K562 (cell line): ENCODE data around the gene CAPN2. TPM values are rescaled to one million over a fixed set of nuclear protein-coding genes. Genes with fewer than 3 reads are reported as not detected.
A peak's percentile ranks its signal among the peaks of the same experiment; 100 is the strongest.

ENCODE experiments used
- BCOR ChIP-seq: fragments of 450-650 bp; IDR thresholded peaks from 2 replicates; pipeline ENCODE4 v1.6.1; 2016
- CHD7 ChIP-seq: fragments of 200-600 bp; sonication (generic); IDR thresholded peaks from one replicate; pipeline ENCODE4 v1.6.1; 2012; ENCODE audit warnings: mild to moderate bottlenecking, low read depth, low read length, inconsistent platforms
- CREB1 ChIP-seq, 2 experiments: sonication (generic) in 1 of 2; formaldehyde crosslinking in 1 of 2; IDR thresholded peaks; 2 replicates each; pipeline versions ENCODE4 v1.6.1 to v1.8.0; 2012 to 2022; ENCODE audit warnings: inconsistent platforms in 1 of 2, mild to moderate bottlenecking in 1 of 2, missing genetic modification reagents in 1 of 2, moderate library complexity in 1 of 2
- FOS ChIP-seq: IDR thresholded peaks from 3 replicates; pipeline ENCODE4 v1.6.1; 2011; ENCODE audit not compliant: insufficient read length; ENCODE audit errors: extremely low read depth
- GTF2F1 ChIP-seq: IDR thresholded peaks from 2 replicates; pipeline ENCODE4 v1.6.1; 2011; ENCODE audit warnings: low read depth, low read length, improper control_type of control experiment
- HMGXB4 ChIP-seq: sonication (generic); formaldehyde crosslinking; IDR thresholded peaks from 2 replicates; pipeline ENCODE4 v1.8.1; 2023; ENCODE audit warnings: mild to moderate bottlenecking, missing genetic modification reagents
- MCM5 ChIP-seq: fragments of 450-650 bp; IDR thresholded peaks from 2 replicates; pipeline ENCODE4 v1.6.1; 2016; ENCODE audit warnings: low read depth
- MECOM ChIP-seq: fragments of 250-450 bp; sonication (Bioruptor Pico); IDR thresholded peaks from 2 replicates; pipeline ENCODE4 v1.8.0; 2022; ENCODE audit warnings: inconsistent platforms
- RAD21 ChIP-seq, 2 experiments: fragments of 250-450 bp in 1 of 2; fragments of 450-650 bp in 1 of 2; sonication (Bioruptor Pico) in 1 of 2; formaldehyde crosslinking in 1 of 2; IDR thresholded peaks in 1 of 2; conservative IDR thresholded peaks in 1 of 2; 2 replicates each; pipeline versions ENCODE4 v1.4.0 to v1.8.0; 2020 to 2022; ENCODE audit warnings: mild to moderate bottlenecking in 2 of 2, moderate library complexity in 1 of 2
- RBM22 ChIP-seq: fragments of 200-400 bp; formaldehyde crosslinking; IDR thresholded peaks from 2 replicates; pipeline ENCODE4 v1.6.1; 2018; ENCODE audit warnings: low read length, low read depth; ENCODE audit not compliant: poor library complexity, severe bottlenecking
- STAG1 ChIP-seq: sonication (generic); formaldehyde crosslinking; IDR thresholded peaks from 2 replicates; pipeline ENCODE4 v1.5.0; 2020; ENCODE audit warnings: missing genetic modification reagents, borderline replicate concordance
- TBL1XR1 ChIP-seq, 2 experiments: IDR thresholded peaks; 2 replicates each; pipeline ENCODE4 v1.6.1; 2012; ENCODE audit warnings: improper control_type of control experiment in 2 of 2, low read length in 2 of 2, mild to moderate bottlenecking in 1 of 2
- YY1 ChIP-seq, 3 experiments: IDR thresholded peaks; 2 replicates each; pipeline ENCODE4 v1.6.1; 2011; ENCODE audit warnings: low read length in 2 of 3, mild to moderate bottlenecking in 2 of 3, moderate library complexity in 2 of 3, borderline replicate concordance in 1 of 3, control low read depth in 1 of 3, low read depth in 1 of 3; ENCODE audit not compliant: insufficient read depth in 3 of 3, insufficient replicate concordance in 2 of 3, control insufficient read depth in 1 of 3, insufficient read length in 1 of 3; ENCODE audit errors: extremely low read depth in 1 of 3
- ZNF239 ChIP-seq: fragments of 250-450 bp; sonication (Bioruptor Pico); IDR thresholded peaks from 2 replicates; pipeline ENCODE4 v1.4.0; 2020; ENCODE audit warnings: mild to moderate bottlenecking
- polyA plus RNA-seq, 8 experiments: library from polyadenylated mRNA; depleted of rRNA in 4 of 8; stranded (reverse) in 5 of 8; unstranded in 3 of 8; fragments of >200 nt; fragmentation: Nextera tagmentation in 2 of 8; fragmentation: Illumina TruSeq in 1 of 8; extraction: Ambion mirVana in 2 of 8; extraction: Trizol in 1 of 8; gene quantifications; 2 replicates each; pipeline versions ENCODE4 v1.2.1 to v1.2.3, GENCODE V29; 2011 to 2014; ENCODE audit warnings: inconsistent platforms in 1 of 8, missing spikeins in 1 of 8
- total RNA-seq, 7 experiments: library from RNA; depleted of rRNA in 6 of 7; stranded (reverse); fragments of >200 nt in 6 of 7; fragmentation: Illumina TruSeq in 2 of 7; extraction: Trizol in 2 of 7; gene quantifications; 2 replicates each; pipeline versions ENCODE4 v1.2.1 to v1.2.3, GENCODE V29; 2011 to 2021; ENCODE audit warnings: low replicate concordance in 1 of 7

Gene CAPN2
- total and polyA plus RNA-seq, 9 of the 15 experiments (the other 6 are each of a cell fraction or from before 2014, with no cell fraction given): 24.6 to 157 (median 101) TPM

DNA sequence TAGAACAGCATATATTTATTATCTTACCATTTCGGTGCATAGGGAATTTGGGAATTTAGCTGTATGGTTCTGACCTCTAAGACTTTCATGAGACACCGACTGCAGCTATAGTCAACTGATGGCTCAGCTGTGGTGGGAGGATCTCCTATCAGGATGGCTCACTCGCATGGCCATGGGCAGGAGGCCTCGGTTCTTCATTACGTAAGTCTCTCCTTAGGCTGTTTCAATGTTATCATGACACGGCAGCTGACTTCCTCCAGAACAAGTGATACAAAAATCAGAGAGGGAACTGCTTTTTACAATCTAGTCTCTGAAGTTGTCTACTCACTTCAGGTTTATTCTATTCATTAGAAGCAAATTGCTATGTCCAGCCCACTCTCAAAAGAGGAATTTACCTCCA lies 33.5 kb upstream of the CAPN2 start (continued):
- peak; percentile 78; the same call in 1 of the 2 replicates for TF ChIP-seq MECOM (CRISPR knock-in tag)
- peak; percentile 68 for TF ChIP-seq CREB1 (IDR thresholded peaks at IDR 0.05)
- TF ChIP-seq CREB1 (CRISPR knock-in tag; IDR thresholded peaks at IDR 0.05): peak; percentile 37; the same call in 1 of the 2 replicates
- TF ChIP-seq TBL1XR1 (IDR thresholded peaks at IDR 0.05; ENCODE audit: low read length in 2 of 2): peak in 1 of 2 experiments; percentile 83; a peak in 2 of 4 replicates
- no peak for TF ChIP-seq FOS
- no peak for TF ChIP-seq GTF2F1
- TF ChIP-seq YY1 (IDR thresholded peaks at IDR 0.05; ENCODE audit: borderline replicate concordance in 1 of 3, control insufficient read depth in 1 of 3, extremely low read depth in 1 of 3, insufficient read depth in 3 of 3, insufficient read length in 1 of 3, insufficient replicate concordance in 2 of 3, low read depth in 1 of 3, low read length in 2 of 3): no peak
- TF ChIP-seq HMGXB4: no peak
- no peak for TF ChIP-seq MCM5
- no peak for TF ChIP-seq STAG1 (CRISPR knock-in tag)
- no peak for TF ChIP-seq ZNF239 (CRISPR knock-in tag)
- peak in 1 of 2 experiments; percentile 40; a peak in 2 of 4 replicates for TF ChIP-seq RAD21 (CRISPR knock-in tag; conservative IDR thresholded peaks at IDR 0.05 in 1 of 2, IDR thresholded peaks at IDR 0.05 in 1 of 2)
- no peak; the same call in 1 of the 2 replicates for TF ChIP-seq BCOR
- no peak for TF ChIP-seq CHD7
- TF ChIP-seq RBM22: no peak
